GM23338 (cell line): ENCODE results near the gene ADGRV1.

Experiments
- CREB1 ChIP-seq: fragments of 250-450 bp; sonication (Bioruptor Pico); IDR thresholded peaks from 2 replicates; pipeline ENCODE4 v1.5.0; 2020; ENCODE audit warnings: low read depth, mild to moderate bottlenecking, moderate library complexity
- ETS1 ChIP-seq: IDR thresholded peaks from 2 replicates; pipeline ENCODE4 v1.6.1; 2016; ENCODE audit warnings: antibody characterized with exemption
- EZH2 ChIP-seq: fragments of 200-600 bp; sonication (generic); IDR thresholded peaks from one replicate; pipeline ENCODE4 v1.8.0; 2017; ENCODE audit warnings: antibody characterized with exemption, mild to moderate bottlenecking, low read depth; ENCODE audit not compliant: unreplicated experiment
- EZH2phosphoT487 ChIP-seq: fragments of 200-600 bp; sonication (generic); IDR thresholded peaks from one replicate; pipeline ENCODE4 v1.8.1; 2018; ENCODE audit warnings: antibody characterized with exemption; ENCODE audit not compliant: unreplicated experiment
- JUNB ChIP-seq: IDR thresholded peaks from one replicate; pipeline ENCODE4 v1.6.1; 2016; ENCODE audit warnings: antibody characterized with exemption; ENCODE audit not compliant: unreplicated experiment
- NANOG ChIP-seq: IDR thresholded peaks from 2 replicates; pipeline ENCODE4 v1.6.1; 2016; ENCODE audit warnings: antibody characterized with exemption, borderline replicate concordance
- POLR2AphosphoS5 ChIP-seq: IDR thresholded peaks from 2 replicates; pipeline ENCODE4 v1.6.1; 2016; ENCODE audit warnings: antibody characterized with exemption, low read depth
- STAT1 ChIP-seq: IDR thresholded peaks from one replicate; pipeline ENCODE4 v1.6.1; 2016; ENCODE audit warnings: antibody characterized with exemption; ENCODE audit not compliant: unreplicated experiment
- ZNF331 ChIP-seq: fragments of 250-450 bp; sonication (Bioruptor Pico); IDR thresholded peaks from 2 replicates; pipeline ENCODE4 v1.5.0; 2020; ENCODE audit warnings: low read depth, mild to moderate bottlenecking, moderate library complexity
- TF ChIP-seq, protein P1 (sequence below), 2 experiments: fragments of 200-600 bp in 1 of 2; sonication (generic) in 1 of 2; conservative IDR thresholded peaks; 2 replicates each; pipeline versions ENCODE4 v1.5.1 to v1.6.1; 2016 to 2017; ENCODE audit warnings: antibody characterized with exemption in 2 of 2, low read depth in 2 of 2, mild to moderate bottlenecking in 2 of 2, moderate library complexity in 1 of 2
- TF ChIP-seq, protein P2 (sequence below): IDR thresholded peaks from one replicate; pipeline ENCODE4 v1.6.1; 2018; ENCODE audit warnings: antibody characterized with exemption; ENCODE audit not compliant: unreplicated experiment

- TF ChIP-seq, protein P1, sequence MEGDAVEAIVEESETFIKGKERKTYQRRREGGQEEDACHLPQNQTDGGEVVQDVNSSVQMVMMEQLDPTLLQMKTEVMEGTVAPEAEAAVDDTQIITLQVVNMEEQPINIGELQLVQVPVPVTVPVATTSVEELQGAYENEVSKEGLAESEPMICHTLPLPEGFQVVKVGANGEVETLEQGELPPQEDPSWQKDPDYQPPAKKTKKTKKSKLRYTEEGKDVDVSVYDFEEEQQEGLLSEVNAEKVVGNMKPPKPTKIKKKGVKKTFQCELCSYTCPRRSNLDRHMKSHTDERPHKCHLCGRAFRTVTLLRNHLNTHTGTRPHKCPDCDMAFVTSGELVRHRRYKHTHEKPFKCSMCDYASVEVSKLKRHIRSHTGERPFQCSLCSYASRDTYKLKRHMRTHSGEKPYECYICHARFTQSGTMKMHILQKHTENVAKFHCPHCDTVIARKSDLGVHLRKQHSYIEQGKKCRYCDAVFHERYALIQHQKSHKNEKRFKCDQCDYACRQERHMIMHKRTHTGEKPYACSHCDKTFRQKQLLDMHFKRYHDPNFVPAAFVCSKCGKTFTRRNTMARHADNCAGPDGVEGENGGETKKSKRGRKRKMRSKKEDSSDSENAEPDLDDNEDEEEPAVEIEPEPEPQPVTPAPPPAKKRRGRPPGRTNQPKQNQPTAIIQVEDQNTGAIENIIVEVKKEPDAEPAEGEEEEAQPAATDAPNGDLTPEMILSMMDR (conservative IDR thresholded peaks at IDR 0.05; ENCODE audit: low read depth in 2 of 2) = no peak
- TF ChIP-seq POLR2AphosphoS5 (no peak), EZH2 (no peak), EZH2phosphoT487 (no peak), ETS1 (no peak), CREB1 (CRISPR knock-in tag) (no peak), JUNB (no peak), ZNF331 (CRISPR knock-in tag) (no peak), NANOG (no peak), STAT1 (no peak)
- TF ChIP-seq, protein P2, sequence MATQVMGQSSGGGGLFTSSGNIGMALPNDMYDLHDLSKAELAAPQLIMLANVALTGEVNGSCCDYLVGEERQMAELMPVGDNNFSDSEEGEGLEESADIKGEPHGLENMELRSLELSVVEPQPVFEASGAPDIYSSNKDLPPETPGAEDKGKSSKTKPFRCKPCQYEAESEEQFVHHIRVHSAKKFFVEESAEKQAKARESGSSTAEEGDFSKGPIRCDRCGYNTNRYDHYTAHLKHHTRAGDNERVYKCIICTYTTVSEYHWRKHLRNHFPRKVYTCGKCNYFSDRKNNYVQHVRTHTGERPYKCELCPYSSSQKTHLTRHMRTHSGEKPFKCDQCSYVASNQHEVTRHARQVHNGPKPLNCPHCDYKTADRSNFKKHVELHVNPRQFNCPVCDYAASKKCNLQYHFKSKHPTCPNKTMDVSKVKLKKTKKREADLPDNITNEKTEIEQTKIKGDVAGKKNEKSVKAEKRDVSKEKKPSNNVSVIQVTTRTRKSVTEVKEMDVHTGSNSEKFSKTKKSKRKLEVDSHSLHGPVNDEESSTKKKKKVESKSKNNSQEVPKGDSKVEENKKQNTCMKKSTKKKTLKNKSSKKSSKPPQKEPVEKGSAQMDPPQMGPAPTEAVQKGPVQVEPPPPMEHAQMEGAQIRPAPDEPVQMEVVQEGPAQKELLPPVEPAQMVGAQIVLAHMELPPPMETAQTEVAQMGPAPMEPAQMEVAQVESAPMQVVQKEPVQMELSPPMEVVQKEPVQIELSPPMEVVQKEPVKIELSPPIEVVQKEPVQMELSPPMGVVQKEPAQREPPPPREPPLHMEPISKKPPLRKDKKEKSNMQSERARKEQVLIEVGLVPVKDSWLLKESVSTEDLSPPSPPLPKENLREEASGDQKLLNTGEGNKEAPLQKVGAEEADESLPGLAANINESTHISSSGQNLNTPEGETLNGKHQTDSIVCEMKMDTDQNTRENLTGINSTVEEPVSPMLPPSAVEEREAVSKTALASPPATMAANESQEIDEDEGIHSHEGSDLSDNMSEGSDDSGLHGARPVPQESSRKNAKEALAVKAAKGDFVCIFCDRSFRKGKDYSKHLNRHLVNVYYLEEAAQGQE = no peak
Measured at GRCh38 chr5:90868799-90869198, 310.2 kb downstream of the ADGRV1 start.
